GM23248 (cell line): ENCODE results near the gene LCT.

Experiments
- EZH2 ChIP-seq: fragments of 200-600 bp; sonication (generic); IDR thresholded peaks from 2 replicates; pipeline ENCODE4 v1.6.1; 2018; ENCODE audit warnings: antibody characterized with exemption, mild to moderate bottlenecking; ENCODE audit not compliant: insufficient read depth, poor library complexity, severe bottlenecking
- EZH2phosphoT487 ChIP-seq: fragments of 200-600 bp; sonication (generic); IDR thresholded peaks from 2 replicates; pipeline ENCODE4 v1.6.1; 2018; ENCODE audit warnings: antibody characterized with exemption, moderate library complexity, mild to moderate bottlenecking, low read depth; ENCODE audit not compliant: insufficient read depth

DNA sequence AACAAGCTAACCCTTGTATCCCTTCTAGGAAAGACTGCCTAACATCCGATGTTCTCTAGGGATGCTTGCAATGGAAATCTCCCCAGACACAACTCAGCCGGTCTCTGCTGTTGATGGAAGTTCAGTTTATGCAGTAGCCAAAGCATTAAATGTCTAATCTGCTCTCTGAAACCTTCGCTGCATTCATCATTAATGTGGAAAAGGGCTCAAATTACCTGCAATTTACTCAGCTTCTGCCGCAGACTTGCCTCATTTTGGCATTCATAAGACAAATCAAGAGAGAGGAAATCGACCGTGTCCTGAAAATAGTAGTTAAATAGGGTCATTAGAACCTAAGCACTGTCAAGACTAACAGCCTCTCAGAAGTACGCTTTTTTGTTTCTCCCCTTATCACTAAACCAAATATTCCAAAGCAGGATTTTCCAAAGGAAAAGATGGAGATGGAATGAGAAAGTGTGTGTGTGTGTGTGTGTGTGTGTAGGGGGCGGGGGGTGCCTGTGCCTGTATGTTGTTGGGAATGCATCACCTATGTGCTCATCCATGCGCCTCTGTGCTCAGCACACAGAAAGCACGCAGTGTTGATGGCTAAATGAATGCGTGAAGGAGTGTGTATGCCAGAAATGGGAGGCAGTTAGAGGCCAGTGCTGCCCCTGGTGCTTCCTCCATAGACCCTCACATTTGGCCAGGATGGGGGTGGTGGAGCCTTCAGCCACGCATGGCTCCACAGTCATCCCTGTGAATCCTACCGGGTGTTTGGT is 7.4 kb downstream of the LCT start:
- TF ChIP-seq EZH2 (no peak), EZH2phosphoT487 (no peak)
